Colonic mucosa (tissue), 4 donors: ENCODE measurements around the gene FOS. TPM values are rescaled to one million over a fixed set of nuclear protein-coding genes. Genes with fewer than 3 reads are reported as not detected.
A peak's percentile ranks its signal among the peaks of the same experiment; 100 is the strongest.

Source experiments
- DNase-seq: peaks from one replicate; pipeline ENCODE4 v3.0.0-alpha.2; 2020
- H3K27ac ChIP-seq: fragments of 200-600 bp; one replicate; pipeline ENCODE4 v1.8.0; 2021
- H3K27me3 ChIP-seq: fragments of 200-600 bp; one replicate; pipeline ENCODE4 v1.8.0; 2021
- H3K36me3 ChIP-seq: fragments of 200-600 bp; one replicate; pipeline ENCODE4 v1.8.0; 2021
- H3K4me1 ChIP-seq: fragments of 200-600 bp; one replicate; pipeline ENCODE4 v1.8.0; 2021; ENCODE audit warnings: mild to moderate bottlenecking
- H3K4me3 ChIP-seq: fragments of 200-600 bp; one replicate; pipeline ENCODE4 v1.8.0; 2021
- H3K9ac ChIP-seq, 2 donors: one replicate each; pipeline ENCODE4 v1.7.0; 2013; ENCODE audit warnings: control low read depth in 2 of 2, low read depth in 2 of 2, low read length in 2 of 2
- H3K9me3 ChIP-seq: fragments of 200-600 bp; one replicate; pipeline ENCODE4 v1.8.0; 2021
- intact Hi-C: fragments of 100-400 bp; cut with DNase I; formaldehyde crosslinking; loops from one replicate; pipeline ENCODE4 v1.14.1; 2022
- total RNA-seq, 2 donors: library from RNA; stranded (reverse); fragmentation: NEBNext Ultra II Directional in 1 of 2; extraction: Animal tissue kit (Norgen Biotek cat#: 25700) in 1 of 2; gene quantifications; one replicate each; pipeline ENCODE4 v1.2.1, GENCODE V29; 2021
- TF ChIP-seq, protein P1 (sequence below): fragments of 200-600 bp; IDR thresholded peaks from one replicate; pipeline ENCODE4 v1.8.0; 2022; ENCODE audit warnings: antibody characterized with exemption, mild to moderate bottlenecking
- donor health status: healthy.
- donor health status: DM: no; HTN: no; CAD: no.
- donor health status: DM: no; HTN: no; CAD: no.

FOS gene
- total RNA-seq, 2 donors from 2014 or later, result 86.9 to 98.4 TPM

DNA sequence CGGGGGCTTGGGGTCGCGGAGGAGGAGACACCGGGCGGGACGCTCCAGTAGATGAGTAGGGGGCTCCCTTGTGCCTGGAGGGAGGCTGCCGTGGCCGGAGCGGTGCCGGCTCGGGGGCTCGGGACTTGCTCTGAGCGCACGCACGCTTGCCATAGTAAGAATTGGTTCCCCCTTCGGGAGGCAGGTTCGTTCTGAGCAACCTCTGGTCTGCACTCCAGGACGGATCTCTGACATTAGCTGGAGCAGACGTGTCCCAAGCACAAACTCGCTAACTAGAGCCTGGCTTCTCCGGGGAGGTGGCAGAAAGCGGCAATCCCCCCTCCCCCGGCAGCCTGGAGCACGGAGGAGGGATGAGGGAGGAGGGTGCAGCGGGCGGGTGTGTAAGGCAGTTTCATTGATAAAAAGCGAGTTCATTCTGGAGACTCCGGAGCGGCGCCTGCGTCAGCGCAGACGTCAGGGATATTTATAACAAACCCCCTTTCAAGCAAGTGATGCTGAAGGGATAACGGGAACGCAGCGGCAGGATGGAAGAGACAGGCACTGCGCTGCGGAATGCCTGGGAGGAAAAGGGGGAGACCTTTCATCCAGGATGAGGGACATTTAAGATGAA, 630 bp downstream of the FOS start:
- peaks cover 4% of the 10 kb centered on the region for H3K4me1 ChIP-seq
- peak overlapping the region; percentile 96 for H3K27ac ChIP-seq
- peak overlapping the region; percentile 77 for H3K4me3 ChIP-seq
- DNase-seq, result peak; percentile 77
- intact Hi-C loops, result no loop called here
- no peaks in the 10 kb centered on the region for H3K27me3 ChIP-seq
- peak overlapping the region; percentile 99 for H3K9ac ChIP-seq
- no peaks in the 10 kb centered on the region for H3K9me3 ChIP-seq
- H3K36me3 ChIP-seq, result peaks cover 7% of the 10 kb centered on the region
- TF ChIP-seq, protein P1, sequence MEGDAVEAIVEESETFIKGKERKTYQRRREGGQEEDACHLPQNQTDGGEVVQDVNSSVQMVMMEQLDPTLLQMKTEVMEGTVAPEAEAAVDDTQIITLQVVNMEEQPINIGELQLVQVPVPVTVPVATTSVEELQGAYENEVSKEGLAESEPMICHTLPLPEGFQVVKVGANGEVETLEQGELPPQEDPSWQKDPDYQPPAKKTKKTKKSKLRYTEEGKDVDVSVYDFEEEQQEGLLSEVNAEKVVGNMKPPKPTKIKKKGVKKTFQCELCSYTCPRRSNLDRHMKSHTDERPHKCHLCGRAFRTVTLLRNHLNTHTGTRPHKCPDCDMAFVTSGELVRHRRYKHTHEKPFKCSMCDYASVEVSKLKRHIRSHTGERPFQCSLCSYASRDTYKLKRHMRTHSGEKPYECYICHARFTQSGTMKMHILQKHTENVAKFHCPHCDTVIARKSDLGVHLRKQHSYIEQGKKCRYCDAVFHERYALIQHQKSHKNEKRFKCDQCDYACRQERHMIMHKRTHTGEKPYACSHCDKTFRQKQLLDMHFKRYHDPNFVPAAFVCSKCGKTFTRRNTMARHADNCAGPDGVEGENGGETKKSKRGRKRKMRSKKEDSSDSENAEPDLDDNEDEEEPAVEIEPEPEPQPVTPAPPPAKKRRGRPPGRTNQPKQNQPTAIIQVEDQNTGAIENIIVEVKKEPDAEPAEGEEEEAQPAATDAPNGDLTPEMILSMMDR, result no peak

DNA sequence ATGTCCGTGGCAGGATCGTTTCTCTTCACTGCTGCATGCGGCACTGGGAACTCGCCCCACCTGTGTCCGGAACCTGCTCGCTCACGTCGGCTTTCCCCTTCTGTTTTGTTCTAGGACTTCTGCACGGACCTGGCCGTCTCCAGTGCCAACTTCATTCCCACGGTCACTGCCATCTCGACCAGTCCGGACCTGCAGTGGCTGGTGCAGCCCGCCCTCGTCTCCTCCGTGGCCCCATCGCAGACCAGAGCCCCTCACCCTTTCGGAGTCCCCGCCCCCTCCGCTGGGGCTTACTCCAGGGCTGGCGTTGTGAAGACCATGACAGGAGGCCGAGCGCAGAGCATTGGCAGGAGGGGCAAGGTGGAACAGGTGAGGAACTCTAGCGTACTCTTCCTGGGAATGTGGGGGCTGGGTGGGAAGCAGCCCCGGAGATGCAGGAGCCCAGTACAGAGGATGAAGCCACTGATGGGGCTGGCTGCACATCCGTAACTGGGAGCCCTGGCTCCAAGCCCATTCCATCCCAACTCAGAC, 1.2 kb downstream of the FOS start:
- Histone ChIP-seq H3K27me3 (no peaks in the 10 kb centered on the region), H3K9me3 (no peaks in the 10 kb centered on the region), H3K27ac (peak overlapping the region; percentile 96), H3K9ac (peak overlapping the region; percentile 99), H3K36me3 (peaks cover 7% of the 10 kb centered on the region), H3K4me3 (peak overlapping the region; percentile 77), H3K4me1 (peaks cover 4% of the 10 kb centered on the region)
- TF ChIP-seq, protein P1, result no peak
- DNase-seq, result peak; percentile 40
- intact Hi-C loops, result no loop called here

DNA sequence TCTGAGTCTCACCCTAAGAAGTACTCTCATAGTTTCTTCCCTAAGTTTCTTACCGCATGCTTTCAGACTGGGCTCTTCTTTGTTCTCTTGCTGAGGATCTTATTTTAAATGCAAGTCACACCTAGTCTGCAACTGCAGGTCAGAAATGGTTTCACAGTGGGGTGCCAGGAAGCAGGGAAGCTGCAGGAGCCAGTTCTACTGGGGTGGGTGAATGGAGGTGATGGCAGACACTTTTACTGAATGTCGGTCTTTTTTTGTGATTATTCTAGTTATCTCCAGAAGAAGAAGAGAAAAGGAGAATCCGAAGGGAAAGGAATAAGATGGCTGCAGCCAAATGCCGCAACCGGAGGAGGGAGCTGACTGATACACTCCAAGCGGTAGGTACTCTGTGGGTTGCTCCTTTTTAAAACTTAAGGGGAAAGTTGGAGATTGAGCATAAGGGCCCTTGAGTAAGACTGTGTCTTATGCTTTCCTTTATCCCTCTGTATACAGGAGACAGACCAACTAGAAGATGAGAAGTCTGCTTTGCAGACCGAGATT, 1.7 kb downstream of the FOS start:
- TF ChIP-seq, protein P1, result no peak
- intact Hi-C loops, result no loop called here
- peak overlapping the region; percentile 96 for H3K27ac ChIP-seq
- peaks cover 7% of the 10 kb centered on the region for H3K36me3 ChIP-seq
- peak overlapping the region; percentile 77 for H3K4me3 ChIP-seq
- peak overlapping the region; percentile 99 for H3K9ac ChIP-seq
- DNase-seq, result no peak
- peaks cover 4% of the 10 kb centered on the region for H3K4me1 ChIP-seq
- no peaks in the 10 kb centered on the region for H3K9me3 ChIP-seq
- H3K27me3 ChIP-seq, result no peaks in the 10 kb centered on the region

DNA sequence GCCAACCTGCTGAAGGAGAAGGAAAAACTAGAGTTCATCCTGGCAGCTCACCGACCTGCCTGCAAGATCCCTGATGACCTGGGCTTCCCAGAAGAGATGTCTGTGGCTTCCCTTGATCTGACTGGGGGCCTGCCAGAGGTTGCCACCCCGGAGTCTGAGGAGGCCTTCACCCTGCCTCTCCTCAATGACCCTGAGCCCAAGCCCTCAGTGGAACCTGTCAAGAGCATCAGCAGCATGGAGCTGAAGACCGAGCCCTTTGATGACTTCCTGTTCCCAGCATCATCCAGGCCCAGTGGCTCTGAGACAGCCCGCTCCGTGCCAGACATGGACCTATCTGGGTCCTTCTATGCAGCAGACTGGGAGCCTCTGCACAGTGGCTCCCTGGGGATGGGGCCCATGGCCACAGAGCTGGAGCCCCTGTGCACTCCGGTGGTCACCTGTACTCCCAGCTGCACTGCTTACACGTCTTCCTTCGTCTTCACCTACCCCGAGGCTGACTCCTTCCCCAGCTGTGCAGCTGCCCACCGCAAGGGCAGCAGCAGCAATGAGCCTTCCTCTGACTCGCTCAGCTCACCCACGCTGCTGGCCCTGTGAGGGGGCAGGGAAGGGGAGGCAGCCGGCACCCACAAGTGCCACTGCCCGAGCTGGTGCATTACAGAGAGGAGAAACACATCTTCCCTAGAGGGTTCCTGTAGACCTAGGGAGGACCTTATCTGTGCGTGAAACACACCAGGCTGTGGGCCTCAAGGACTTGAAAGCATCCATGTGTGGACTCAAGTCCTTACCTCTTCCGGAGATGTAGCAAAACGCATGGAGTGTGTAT, 2.4 kb downstream of the FOS start:
- intact Hi-C loops, result no loop called here
- Histone ChIP-seq H3K4me3 (peak overlapping the region; percentile 77), H3K36me3 (peaks cover 7% of the 10 kb centered on the region), H3K27me3 (no peaks in the 10 kb centered on the region), H3K4me1 (peaks cover 4% of the 10 kb centered on the region), H3K9ac (peak overlapping the region; percentile 99), H3K27ac (peak overlapping the region; percentile 2), H3K9me3 (no peaks in the 10 kb centered on the region)
- DNase-seq, result no peak
- TF ChIP-seq, protein P1, result no peak

DNA sequence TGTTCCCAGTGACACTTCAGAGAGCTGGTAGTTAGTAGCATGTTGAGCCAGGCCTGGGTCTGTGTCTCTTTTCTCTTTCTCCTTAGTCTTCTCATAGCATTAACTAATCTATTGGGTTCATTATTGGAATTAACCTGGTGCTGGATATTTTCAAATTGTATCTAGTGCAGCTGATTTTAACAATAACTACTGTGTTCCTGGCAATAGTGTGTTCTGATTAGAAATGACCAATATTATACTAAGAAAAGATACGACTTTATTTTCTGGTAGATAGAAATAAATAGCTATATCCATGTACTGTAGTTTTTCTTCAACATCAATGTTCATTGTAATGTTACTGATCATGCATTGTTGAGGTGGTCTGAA, 3.0 kb downstream of the FOS start:
- peak overlapping the region; percentile 2 for H3K27ac ChIP-seq
- H3K9ac ChIP-seq, result peak overlapping the region; percentile 99
- peaks cover 7% of the 10 kb centered on the region for H3K36me3 ChIP-seq
- no peak for DNase-seq
- no peaks in the 10 kb centered on the region for H3K9me3 ChIP-seq
- intact Hi-C loops, result no loop called here
- peak overlapping the region; percentile 77 for H3K4me3 ChIP-seq
- peaks cover 4% of the 10 kb centered on the region for H3K4me1 ChIP-seq
- H3K27me3 ChIP-seq, result no peaks in the 10 kb centered on the region
- TF ChIP-seq, protein P1, result no peak
